HG02970 (cell line): Measurements from ENCODE around the gene FLOT1.

Experiments used
- ATAC-seq: cut with Tn5 transposase; IDR thresholded peaks from one replicate; pipeline ENCODE4 v1.9.1; 2021; ENCODE audit warnings: mild to moderate bottlenecking, moderate library complexity, moderate number of reproducible peaks; ENCODE audit not compliant: unreplicated experiment, low FRiP score

Gene FLOT1

DNA sequence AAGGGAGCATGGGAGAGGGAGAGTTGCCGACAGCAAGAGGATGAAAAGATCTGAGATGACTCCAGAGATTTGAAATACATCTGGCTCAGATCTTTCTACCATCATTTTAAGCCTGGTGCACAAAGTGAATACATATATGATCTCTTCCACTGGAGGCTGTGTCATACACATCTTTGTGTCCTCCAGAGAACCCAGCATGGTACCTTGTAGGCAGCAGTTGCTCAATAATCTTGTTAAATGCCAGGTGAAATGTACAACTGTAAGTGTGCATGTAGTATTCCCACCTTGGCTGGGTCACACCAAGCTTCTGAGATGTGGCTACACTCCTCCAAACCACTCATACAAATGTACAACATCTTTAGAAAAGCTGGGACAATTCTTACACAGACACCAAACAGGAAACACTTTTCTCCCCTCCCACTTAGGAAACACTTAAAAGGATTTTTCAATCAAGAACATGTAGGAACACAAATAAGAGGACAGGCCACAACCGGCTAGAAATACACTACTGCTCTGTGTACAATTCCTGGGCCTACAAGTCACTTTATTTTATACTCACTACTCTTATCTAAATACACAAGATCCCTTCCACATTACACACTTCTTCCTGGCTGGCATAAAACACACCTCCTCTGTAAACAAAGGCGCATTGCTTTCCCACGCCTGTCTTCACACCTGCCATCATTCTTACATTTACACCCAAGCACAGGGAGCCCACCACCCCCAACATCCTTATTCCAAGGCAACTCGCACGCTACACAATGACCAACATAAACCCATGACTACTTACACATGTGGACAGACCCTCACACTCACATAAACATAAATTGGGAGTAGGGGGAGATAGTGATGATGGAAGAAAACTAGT is 5.6 kb upstream of the FLOT1 start:
- no peak for ATAC-seq

DNA sequence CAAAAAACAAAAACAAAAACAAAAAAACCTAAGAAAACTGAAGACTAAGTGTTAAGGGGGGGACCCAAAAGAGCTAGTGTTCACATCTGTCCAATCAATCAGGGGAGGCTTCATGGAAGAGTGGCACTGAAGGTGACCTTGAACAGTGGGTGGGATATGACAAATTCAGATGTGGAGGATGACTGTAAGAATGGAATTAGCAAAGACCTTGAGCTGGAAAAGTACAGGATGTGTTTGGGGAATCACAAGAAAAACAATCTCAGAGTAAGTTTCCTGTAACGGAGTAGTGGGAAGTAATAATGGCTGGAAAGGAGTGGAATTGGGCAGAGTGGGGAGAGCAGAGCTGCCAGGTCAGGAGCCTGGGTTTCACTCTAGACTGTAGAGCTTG is 4.8 kb upstream of the FLOT1 start:
- ATAC-seq, result no peak

DNA sequence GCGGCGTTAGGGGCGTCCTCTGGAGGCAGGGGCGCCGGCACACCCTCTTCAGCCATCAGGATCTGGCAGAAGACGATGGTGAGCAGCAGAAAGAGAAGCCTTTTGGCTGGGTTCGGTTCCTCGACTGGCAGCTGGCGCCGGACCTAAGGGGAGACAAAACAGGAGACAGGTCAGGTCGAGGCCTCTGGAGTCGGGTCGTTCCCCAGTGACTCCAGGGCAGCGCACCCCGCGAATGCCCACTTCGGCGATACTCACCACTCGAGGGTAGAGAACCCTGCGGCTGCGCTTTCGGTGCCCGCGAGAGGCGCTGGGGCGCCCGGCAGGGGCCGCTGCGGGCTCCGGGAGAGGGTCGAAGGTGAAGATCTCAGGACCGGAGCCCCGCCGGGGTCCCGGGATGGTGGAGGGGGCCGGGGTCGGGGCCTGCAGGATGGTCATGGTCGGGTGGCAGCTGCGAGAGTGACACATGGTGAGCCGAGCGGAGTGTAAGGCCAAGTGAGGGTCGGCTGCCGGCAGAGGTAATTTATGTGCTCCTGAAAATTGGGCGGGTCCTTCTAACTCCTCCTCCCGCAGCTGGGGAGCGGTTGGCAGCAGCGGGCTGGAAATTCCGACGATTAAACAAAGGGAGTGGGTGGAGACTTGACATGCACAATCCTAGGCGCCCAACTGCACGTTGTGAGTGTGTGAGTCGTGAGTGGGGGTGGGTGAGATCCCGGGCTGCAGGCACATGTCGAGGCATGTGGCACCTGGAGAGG is 1.7 kb upstream of the FLOT1 start, which contains the start of gene IER3:
TSS of gene IER3 (minus strand) at position 494 of the 752 bp plus-strand sequence. CDS start at position 465, 29 bp downstream.
- ATAC-seq, result no peak

DNA sequence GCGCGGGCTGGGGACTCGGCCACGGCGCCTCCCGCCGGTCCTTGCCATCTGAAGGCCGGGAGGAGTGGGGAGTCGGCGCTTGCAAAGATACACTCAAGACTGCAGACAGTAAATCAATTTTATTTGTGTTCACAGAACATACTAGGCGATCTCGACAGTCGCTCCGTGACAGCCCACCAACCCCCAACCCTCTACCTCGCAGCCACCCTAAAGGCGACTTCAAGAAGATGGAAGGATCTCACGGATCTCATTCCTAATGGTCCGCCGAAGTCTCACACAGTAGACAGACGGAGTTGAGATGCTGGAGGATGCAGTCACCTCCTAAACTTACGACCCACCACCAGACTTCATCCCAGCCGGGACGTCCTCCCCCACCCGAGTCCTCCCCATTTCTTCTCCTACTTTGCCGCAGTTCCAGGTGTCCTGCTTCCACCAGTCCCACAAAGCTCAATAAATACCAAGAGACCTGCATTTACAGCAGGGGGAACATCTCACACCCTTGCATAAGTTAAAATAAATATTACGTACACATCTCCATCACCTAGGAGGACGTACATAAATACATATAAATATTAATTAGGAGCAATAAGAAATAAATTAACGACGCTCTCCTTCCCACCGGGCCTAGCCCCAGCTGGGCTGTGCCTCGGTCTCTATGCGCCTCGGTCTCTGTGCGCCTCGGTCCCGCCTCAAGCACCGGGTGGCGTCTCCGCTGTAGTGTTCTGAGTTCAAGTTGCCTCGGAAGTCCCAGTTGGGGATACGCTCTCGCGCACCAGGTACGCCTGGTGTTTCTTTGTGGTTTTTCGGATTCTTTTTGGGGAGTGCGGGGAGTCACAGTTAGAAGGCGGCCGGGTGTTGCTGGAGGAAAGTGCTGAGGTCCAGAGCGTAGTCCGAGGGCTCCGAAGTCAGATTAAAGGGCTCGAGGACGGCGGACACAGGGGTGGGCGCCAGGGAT is 889 bp upstream of the FLOT1 start:
- peak; percentile 1 for ATAC-seq

DNA sequence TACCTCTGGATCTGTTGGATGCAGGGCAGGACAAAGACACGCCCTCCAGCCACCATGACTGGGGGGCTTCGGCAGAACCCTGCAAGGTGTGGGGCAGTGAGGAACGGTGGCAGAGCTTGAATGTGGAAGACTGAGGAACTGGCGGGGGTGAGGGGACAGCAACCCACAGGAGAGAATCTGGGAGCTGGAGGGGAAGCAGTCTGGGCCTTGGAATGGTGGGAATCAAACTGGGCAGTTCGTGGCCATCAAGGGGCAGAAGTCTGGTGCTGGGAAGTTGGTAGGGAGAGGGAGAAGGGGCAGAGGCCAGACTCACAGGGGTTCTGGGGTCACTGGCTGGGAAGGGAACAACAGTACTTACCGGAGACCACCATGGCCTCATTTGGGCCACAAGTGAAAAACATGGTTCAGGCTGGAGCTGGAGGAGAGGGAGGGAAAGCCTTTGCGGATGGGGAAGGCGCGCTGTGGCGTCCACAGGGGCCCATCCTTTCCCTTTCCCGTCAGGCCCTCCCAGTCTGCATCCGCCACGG is 635 bp downstream of the FLOT1 start:
- ATAC-seq, result no peak

DNA sequence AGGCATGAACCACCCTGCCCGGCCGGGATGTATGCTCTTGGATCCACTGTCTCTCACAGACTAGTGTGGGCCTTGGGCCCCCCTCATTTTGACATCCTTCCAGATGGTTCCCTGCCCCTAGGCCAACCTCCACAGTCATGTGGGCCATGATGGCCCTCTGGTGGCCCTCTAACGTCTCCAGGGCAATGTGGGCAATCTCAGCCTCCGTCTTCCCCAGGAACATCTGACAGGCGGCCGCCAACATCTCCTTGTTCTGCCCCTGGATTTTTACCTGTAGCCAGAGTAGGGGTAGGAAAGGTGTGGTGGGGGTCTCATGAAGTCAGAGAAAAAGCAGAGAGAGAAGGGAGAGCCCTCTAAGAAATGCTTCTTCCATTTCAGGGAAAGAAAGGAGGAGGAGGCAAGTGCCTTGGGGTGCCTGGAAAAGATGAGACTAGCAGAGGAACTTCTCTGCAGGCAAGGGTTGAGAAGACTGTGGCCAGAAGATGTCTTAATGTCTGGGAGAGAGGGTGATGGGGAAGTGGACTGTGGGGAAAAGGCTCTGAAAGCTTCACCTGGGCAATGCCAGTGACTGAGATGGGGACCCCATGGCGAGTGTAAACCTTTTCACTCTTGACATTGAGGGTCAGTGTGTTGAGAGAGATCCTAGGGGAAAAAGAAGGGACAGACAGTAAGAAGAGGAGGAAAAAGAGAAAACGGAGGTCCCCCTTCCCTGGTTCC is 1.3 kb downstream of the FLOT1 start:
- ATAC-seq, result no peak

DNA sequence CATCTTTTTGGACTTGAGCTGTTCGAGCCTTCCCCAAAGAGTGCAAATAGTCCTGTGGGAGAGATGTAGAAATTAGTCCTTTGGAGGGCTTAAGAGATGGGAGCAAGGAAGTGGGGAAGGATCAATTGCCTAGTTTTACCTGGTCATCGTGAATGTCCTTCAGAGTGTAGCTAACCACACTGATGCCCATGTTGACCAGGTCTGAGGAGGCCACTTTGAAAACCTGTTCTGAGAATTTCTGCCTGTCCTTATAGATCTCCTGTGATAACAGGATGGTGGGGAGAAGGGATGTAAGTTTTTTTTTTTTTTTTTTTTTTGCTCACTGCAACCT is 2.0 kb downstream of the FLOT1 start:
- no peak for ATAC-seq

DNA sequence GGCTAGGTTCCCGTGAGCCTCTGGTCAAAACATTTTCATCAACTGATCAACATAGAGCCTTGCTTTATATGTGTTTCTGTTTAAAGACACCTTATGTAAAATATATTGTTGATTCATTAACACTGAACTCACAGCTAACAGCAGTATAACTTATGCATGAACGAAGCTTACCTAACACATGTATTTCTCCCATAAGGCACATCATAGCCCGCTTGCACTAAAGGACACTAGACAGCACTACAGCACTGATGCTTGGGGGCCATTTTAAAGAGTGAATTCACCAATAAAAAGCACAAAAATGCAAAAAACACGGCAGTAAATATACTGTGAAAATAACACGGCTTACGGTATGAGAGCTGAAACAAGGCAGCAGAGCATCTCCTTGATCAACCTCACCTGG is 4.0 kb downstream of the FLOT1 start:
- ATAC-seq, result no peak

DNA sequence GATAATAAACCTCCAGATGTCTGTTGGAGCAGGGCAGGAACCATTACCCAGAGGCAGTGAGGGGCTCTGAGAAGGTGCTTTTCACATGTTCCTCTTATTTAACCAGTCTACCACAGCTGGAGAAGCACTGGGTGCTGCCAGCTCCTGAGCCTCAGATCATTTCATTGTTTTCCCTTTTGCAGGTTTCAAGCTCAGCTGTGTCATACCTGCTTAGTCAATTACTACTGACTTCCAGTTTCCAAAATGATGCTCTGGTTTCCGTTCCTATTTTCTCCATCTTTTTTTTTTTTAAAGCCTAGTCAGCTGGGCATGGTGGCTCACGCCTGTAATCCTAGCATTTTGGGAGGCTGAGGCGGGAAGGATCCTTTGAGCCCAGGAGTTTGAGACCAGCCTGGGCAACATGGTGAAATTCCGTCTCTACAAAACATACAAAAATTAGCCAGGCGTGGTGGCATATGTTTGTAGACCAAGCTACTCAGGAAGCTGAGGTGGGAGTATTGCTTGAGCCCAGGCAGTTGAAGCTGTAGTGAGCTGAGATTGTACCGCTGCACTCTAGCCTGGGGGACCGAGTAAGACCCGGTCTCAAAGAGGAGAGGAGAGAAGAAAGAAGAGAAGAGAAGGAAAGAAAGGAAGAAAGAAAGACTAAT is 6.7 kb downstream of the FLOT1 start:
- no peak for ATAC-seq

DNA sequence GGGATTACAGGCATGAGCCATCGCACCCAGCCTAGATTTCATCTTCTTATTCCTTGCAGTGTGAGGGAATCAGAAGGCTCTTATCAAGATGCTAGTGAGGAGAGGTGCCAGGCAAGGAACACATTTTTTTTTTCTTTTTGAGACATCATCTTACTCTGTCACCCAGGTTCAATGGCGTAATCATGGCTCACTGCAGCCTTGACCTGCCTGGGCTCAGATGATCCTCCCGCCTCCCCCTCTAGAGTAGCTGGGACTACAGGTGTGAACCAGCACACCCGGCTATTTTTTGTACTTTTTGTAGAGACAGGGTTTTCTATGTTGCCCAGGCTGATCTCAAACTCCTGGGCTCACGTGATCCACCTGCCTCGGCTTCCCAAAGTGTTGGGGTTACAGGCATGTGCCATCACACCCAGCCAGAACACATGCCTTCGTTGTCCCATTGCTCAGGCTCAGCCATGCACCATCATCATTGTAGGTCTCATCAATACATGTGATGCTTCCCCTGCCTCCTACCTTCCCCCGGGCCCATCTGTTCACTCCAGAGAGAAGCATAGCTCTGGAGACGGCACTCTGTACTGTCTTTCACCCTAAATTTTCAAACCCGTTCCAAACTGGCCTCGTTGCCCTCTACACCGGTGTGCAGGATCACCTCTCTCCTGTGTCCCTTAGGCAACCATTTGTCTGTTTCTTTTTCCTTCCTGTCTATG is 10.1 kb downstream of the FLOT1 start:
- no peak for ATAC-seq

DNA sequence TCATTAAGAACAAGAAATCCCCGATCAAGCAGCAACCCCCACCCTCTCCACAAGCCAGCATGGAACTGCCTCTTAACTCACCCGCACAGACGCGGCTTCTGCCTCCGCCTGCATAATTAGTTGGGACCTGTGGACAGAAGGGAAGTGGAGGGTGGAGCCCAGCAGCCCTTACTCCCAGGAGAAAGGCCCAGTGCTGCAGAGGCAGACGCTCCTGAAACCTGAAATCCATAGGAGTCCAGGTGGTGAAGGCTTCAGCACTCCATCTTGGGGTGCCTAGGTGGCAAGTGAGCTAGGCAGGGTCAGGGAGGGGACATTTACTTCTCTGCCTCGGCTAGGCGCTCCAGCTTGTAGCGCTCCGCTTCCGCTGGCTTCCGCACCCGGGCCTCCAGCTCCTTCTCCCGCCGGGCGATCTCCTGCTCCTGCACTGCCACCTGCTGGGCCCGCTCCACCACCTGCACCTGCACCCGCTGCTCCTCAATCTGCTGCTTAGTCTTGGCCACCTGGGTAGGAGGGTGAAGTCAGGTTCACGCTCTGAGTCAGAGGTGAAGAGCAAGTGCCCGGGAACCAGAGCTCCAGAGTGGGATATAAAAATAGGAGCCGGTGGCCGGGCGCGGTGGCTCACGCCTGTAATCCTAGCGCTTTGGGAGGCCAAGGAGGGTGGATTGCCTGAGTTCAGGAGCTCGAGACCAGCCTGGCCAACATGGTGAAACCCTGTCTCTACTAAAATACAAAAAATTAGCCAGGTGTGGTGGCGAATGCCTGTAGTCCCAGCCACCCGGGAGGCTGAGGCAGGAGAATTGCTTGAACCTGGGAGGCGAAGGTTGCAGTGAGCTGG is 11.7 kb downstream of the FLOT1 start:
- ATAC-seq, result no peak

DNA sequence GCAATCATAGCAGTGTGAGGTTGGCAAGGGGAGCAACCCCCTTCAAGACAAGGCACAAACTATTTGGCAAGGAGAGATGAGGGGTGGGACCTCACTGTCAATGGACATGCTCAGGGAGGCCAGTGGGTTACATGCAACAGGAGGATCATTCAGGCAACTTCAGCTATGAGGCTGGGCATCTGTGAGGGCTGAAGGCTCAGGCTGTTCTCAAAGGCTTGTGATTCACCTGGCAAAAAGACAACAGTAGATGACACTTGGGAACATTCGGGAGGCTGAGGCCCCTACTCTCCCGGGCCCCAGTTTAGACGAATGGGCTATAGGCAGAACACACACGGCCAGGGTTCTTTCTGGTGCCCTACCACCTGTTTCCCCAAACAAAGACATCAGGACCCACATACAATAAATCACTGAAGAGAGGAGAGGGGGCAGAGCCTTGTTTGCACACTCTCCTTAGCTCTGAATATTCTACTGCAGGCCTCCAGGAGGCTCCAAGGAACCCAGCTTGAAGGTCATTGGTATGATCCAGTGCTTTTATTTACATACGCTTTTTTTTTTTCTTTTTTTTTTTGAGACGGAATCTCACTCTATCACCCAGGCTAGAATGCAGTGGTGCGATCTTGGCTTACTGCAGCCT is 14.4 kb downstream of the FLOT1 start:
- ATAC-seq, result no peak

DNA sequence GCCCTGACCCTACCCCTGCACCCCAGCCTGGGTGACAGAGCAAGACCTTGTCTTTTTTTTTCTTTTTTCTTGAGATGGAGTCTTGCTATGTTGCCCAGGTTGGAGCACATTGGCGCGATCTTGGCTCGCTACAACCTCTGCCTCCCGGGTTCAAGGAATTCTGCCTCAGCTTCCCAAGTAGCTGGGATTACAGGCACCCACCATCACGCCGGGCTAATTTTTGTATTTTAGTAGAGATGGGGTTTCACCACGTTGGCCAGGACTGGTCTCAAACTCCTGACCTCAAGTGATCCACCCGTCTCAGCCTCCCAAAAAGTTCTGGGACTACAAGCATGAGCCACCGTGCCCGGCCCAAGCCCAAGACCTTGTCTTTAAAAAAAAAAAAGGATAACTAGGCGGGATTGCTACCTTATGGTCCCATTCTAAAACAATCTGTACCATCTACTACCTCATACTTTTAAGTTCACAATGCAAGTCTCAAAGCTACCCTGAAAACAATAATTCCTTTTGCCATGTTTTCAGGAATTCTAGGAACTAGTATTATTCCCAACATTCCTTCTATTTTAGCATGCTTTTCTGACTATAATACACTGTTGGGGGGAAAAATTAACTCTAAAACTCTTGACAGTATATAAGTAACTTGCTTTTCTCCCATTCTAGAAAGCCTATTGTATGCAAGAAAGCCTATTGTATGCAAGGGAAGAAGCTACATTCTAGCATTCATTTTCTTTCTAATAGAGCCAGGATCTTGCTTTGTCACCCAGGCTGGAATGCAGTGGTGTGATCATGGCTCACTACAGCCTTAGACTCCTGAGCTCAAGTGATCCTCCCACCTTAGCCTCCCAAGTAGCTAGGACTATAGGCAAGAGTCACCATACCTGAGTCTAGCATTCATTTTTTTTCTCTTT is 15.7 kb downstream of the FLOT1 start:
- no peak for ATAC-seq

DNA sequence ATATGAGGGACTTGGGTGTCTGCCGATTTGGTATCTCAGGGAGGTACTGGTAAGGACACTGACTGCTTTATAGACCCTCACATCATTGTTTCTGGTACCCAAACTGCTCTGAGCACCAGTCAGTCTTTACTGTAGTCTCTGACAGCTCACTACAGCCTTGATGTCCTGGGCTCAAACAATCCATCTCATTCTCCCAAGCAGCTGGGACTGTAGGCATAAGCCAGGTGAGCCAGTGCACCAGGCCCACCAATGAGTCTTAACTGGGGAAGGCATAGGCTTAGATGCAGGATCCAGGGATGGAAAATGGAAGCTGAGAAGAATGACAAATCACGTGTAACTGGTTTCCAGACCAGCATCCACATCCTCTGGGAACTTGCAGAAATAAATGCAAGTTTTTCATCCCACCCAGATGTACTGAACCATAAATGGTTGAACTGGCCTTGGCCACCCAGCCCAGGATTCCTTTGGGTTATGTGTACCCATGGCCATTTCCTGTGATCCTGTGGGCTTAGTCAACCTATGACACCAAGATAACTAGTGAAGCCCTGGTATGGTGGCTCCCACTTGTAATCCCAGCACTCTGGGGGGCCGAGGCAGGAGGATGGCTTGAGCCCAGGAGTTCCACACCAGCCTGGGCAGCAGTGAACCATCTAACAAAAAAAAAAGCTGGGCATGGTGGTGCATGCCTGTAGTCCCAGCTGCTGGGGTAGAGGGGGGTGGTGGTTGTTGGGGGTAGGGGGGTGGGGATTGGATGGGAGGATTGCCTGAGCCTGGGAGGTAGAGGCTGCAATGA is 16.6 kb downstream of the FLOT1 start:
- ATAC-seq, result no peak

DNA sequence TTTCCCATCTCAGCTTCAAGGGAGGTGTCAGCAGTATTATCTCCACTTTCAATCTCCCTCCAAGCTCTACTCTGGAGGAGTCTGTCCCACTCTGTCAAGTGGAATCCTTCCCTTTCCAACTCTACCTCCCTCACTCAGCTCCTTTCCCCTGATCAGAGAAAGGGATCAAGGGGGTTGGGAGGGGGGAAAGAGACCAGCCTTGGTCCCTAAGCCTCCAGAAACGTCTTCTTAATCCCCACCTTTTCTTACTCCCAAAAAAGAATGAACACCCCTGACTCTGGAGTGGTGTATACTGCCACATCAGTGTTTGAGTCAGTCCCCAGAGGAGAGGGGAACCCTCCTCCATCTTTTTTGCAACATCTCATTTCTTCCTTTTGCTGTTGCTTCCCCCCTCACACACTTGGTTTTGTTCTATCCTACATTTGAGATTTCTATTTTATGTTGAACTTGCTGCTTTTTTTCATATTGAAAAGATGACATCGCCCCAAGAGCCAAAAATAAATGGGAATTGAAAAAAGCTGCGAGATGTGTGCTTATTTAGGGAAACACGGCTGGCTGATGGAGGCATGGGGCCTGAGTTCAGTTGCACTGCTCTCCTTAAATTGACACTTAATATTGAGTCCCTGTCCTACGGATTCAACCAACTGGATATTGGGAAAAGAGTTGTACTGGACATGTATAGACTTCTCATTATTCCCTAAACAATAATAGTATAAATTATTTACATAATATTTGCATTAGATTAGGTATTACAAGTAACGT is 17.4 kb downstream of the FLOT1 start:
- ATAC-seq, result no peak
